GM19372 (cell line): Measurements from ENCODE around the gene GP1BB.
A peak's percentile ranks its signal among the peaks of the same experiment; 100 is the strongest.

Experiments
- ATAC-seq: cut with Tn5 transposase; IDR thresholded peaks from one replicate; pipeline ENCODE4 v1.9.1; 2021; ENCODE audit warnings: mild to moderate bottlenecking, low read depth, moderate library complexity; ENCODE audit not compliant: unreplicated experiment

Gene GP1BB

GRCh38 chr22:19713650-19714311, 9.6 kb upstream of the GP1BB start:
- no peak for ATAC-seq

GRCh38 chr22:19714312-19715187, 8.8 kb upstream of the GP1BB start, which contains the start of gene SEPTIN5:
Gene SEPTIN5 (plus strand): TSS chr22:19714503. CDS start chr22:19714589, 86 bp downstream.
- ATAC-seq: no peak

- no peak for ATAC-seq
Observed at GRCh38 chr22:19715188-19715930, 8.0 kb upstream of the GP1BB start.

- ATAC-seq: no peak
Observed at GRCh38 chr22:19716041-19716828, 7.1 kb upstream of the GP1BB start.

GRCh38 chr22:19716829-19717105, 6.6 kb upstream of the GP1BB start:
- no peak for ATAC-seq

GRCh38 chr22:19717181-19717580, 6.2 kb upstream of the GP1BB start:
- ATAC-seq: no peak

GRCh38 chr22:19717691-19718455, 5.5 kb upstream of the GP1BB start:
- ATAC-seq: peak; percentile 53

GRCh38 chr22:19718456-19719049, 4.8 kb upstream of the GP1BB start:
- no peak for ATAC-seq

GRCh38 chr22:19719050-19719482, 4.3 kb upstream of the GP1BB start:
- ATAC-seq: no peak

- no peak for ATAC-seq
Observed at GRCh38 chr22:19719488-19720021, 3.8 kb upstream of the GP1BB start.

- ATAC-seq: no peak
Observed at GRCh38 chr22:19720150-19720827, 3.0 kb upstream of the GP1BB start.

- ATAC-seq: no peak
Observed at GRCh38 chr22:19720999-19721329, 2.4 kb upstream of the GP1BB start.

GRCh38 chr22:19721330-19722177, 1.8 kb upstream of the GP1BB start:
- no peak for ATAC-seq

- ATAC-seq: no peak
Observed at GRCh38 chr22:19722178-19722981, 959 bp upstream of the GP1BB start.

- no peak for ATAC-seq
Observed at GRCh38 chr22:19722982-19723231, 432 bp upstream of the GP1BB start.

- ATAC-seq: no peak
Observed at GRCh38 chr22:19723983-19724827, 866 bp downstream of the GP1BB start.
